Duodenal mucosa (tissue), 2 donors: ENCODE data around the gene PCSK7.
"Not testable (repeated sequence)": the region's sequence is repeated elsewhere in the genome, so short reads cannot be mapped to it uniquely, and the experiment has no call there.

Experiments
- H3K27ac ChIP-seq: one replicate; pipeline ENCODE4 v1.7.0; 2013; ENCODE audit warnings: low read depth, low read length
- H3K27me3 ChIP-seq, 2 donors: one replicate each; pipeline ENCODE4 v1.7.0; 2013; ENCODE audit warnings: low read length in 2 of 2, control low read depth in 1 of 2; ENCODE audit not compliant: insufficient read depth in 2 of 2, control insufficient read depth in 1 of 2
- H3K36me3 ChIP-seq, 2 donors: one replicate each; pipeline ENCODE4 v1.7.0; 2013; ENCODE audit warnings: low read length in 2 of 2, control low read depth in 1 of 2; ENCODE audit not compliant: insufficient read depth in 2 of 2, control insufficient read depth in 1 of 2
- H3K4me1 ChIP-seq, 2 donors: one replicate each; pipeline ENCODE4 v1.7.0; 2013; ENCODE audit warnings: low read length in 2 of 2, control low read depth in 1 of 2; ENCODE audit not compliant: insufficient read depth in 2 of 2, control insufficient read depth in 1 of 2
- H3K4me3 ChIP-seq, 2 donors: one replicate each; pipeline ENCODE4 v1.7.0; 2013; ENCODE audit warnings: low read length in 2 of 2, low read depth in 1 of 2
- H3K9ac ChIP-seq, 2 donors: one replicate each; pipeline ENCODE4 v1.7.0; 2013; ENCODE audit warnings: low read length in 2 of 2, low read depth in 1 of 2
- H3K9me3 ChIP-seq, 2 donors: one replicate each; pipeline ENCODE4 v1.7.0; 2013; ENCODE audit warnings: low read length in 2 of 2, control low read depth in 1 of 2; ENCODE audit not compliant: control insufficient read depth in 1 of 2

The PCSK7 gene

DNA sequence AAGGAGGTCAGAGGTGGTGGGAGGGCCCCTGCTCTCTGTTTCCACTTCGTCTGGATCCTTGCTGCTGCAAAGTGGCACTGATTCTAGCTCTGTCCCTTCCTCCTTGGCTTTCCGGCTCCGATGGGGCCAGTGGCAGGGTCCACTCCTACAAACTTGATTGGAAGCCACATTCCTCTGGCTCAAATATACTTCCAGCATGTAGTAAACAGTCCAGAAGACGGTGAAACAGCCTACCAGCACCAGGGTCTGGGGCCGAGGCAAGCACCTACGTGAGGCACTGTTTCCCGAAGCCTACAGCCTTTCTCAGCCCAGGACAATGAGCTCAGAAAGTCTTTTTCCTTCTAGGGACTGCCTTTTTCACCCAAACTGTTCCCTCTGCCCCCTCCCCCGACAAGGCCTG is 25.8 kb downstream of the PCSK7 start:
- H3K27ac ChIP-seq, H3K4me1 ChIP-seq, H3K27me3 ChIP-seq, H3K9ac ChIP-seq, H3K9me3 ChIP-seq, H3K4me3 ChIP-seq: not testable (repeated sequence)
- peaks cover 6 to 31% of the 10 kb centered on the region in 2 donors for H3K36me3 ChIP-seq

DNA sequence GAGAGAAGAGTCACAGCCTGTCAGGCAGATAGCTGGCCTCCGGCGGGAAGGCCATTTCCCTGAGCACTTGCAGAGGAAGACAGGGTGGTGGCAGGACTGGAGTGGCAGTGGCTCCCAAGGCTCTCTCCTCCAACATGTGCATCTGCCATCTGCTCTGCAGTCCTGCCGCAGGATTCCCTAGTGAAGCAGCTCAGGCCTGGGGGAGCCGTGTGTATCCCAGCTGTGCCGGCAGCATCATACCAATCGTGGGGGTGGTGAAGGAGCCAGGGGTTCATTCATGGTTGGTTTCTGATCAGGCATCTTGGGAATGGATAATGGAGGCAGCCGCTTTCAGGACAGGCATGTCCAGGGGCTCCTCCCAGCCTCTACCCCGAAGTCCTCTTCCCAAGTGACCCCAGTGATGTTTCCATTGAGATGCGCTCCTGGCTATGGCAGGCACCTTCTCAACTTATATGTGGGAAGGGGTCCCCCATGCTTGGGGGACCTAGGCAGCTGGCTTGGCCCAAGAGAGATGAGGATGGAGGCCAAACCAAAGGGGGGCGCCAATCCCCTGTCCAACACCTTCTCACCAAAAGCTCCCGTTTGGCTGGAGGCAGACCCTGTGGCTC is 26.6 kb downstream of the PCSK7 start:
- no peaks in the 10 kb centered on the region for H3K4me1 ChIP-seq
- no peak overlapping the region for H3K27ac ChIP-seq
- H3K9ac ChIP-seq: no peak overlapping the region
- H3K9me3 ChIP-seq: no peaks in the 10 kb centered on the region
- H3K36me3 ChIP-seq: peaks cover 6 to 31% of the 10 kb centered on the region in 2 donors
- H3K27me3 ChIP-seq: no peaks in the 10 kb centered on the region
- H3K4me3 ChIP-seq: no peak overlapping the region

DNA sequence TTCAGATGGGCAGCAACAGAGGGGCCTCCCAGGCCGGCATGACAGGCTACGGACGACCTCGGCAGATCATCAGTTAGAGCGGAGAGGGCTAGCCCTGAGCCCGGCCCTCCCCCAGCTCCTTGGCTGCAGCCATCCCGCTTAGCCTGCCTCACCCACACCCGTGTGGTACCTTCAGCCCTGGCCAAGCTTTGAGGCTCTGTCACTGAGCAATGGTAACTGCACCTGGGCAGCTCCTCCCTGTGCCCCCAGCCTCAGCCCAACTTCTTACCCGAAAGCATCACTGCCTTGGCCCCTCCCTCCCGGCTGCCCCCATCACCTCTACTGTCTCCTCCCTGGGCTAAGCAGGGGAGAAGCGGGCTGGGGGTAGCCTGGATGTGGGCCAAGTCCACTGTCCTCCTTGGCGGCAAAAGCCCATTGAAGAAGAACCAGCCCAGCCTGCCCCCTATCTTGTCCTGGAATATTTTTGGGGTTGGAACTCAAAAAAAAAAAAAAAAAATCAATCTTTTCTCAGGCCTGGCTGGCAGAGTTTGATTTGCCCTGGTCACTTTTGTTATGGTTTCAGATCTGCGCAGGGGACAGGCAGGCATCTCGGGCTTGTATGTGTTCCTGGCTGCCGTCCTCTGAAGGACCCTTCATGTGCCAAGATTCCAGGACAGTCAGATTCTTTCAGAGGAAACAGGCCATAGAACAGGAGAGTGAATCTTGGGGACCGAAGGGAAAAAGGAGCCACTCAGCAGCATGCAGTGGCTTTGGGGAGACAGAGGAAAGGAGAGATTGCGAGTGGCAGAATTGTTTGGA is 27.4 kb downstream of the PCSK7 start:
- H3K36me3 ChIP-seq: peaks cover 8 to 31% of the 10 kb centered on the region in 2 donors
- no peak overlapping the region for H3K4me3 ChIP-seq

DNA sequence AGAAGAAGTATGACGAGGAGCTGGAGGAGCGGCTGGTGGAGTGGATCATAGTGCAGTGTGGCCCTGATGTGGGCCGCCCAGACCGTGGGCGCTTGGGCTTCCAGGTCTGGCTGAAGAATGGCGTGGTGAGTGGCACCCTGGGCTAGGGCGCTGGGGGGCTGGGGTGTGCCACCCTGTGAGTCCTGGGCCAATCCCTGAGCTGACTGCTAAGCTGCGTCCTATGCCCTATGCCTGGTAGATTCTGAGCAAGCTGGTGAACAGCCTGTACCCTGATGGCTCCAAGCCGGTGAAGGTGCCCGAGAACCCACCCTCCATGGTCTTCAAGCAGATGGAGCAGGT is 28.8 kb downstream of the PCSK7 start:
- H3K27me3 ChIP-seq: no peaks in the 10 kb centered on the region
- H3K4me1 ChIP-seq: peaks cover 6% of the 10 kb centered on the region in 2 donors
- no peak overlapping the region for H3K27ac ChIP-seq
- H3K4me3 ChIP-seq: no peak overlapping the region
- no peak overlapping the region for H3K9ac ChIP-seq
- peaks cover 8 to 31% of the 10 kb centered on the region in 2 donors for H3K36me3 ChIP-seq
- no peaks in the 10 kb centered on the region for H3K9me3 ChIP-seq

More for the DNA sequence above, 27.4 kb downstream of the PCSK7 start:
- Histone ChIP-seq H3K27ac (no peak overlapping the region), H3K9ac (no peak overlapping the region), H3K4me1 (peaks cover 0 to under 1% of the 10 kb centered on the region in 2 donors), H3K27me3 (no peaks in the 10 kb centered on the region), H3K9me3 (no peaks in the 10 kb centered on the region)

DNA sequence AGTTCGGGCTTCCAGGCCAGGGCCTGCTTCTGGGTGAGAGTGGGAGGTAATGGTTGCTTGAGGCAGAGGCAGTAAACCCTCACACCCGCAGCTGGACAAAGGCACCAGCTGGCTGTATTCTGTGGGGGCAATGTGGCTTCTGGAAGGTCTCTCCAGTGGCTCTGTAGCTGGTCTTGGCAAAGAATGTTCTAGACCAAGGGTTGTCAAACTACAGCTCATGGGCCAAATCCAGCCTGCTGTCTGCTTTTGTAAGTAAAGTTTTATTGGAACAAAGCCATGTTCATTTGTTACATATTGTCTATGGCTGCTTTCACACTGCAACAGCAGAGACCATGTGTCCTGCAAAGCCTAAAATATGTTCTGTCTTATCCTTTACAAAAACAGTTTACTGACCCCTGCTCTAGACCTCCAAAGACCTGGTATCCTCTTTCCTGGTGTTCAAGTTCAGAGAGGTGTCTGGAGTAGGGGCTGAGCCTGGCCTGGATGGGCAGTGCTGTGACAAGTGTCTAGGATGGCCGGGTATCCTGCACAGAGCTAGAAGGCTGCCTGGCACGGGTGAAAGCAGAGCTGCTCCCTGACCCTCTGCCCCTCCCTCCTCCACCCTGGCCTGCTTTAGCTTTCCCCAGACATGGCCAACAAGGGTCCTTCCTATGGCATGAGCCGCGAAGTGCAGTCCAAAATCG is 29.3 kb downstream of the PCSK7 start:
- Histone ChIP-seq H3K27ac (peak overlapping the region; percentile 13), H3K9me3 (no peaks in the 10 kb centered on the region), H3K9ac (peak overlapping the region in 1 of 2 donors; percentile 61), H3K4me3 (peak overlapping the region in 1 of 2 donors; percentile 40), H3K4me1 (peaks cover 6 to 8% of the 10 kb centered on the region in 2 donors), H3K27me3 (no peaks in the 10 kb centered on the region), H3K36me3 (peaks cover 8 to 31% of the 10 kb centered on the region in 2 donors)

DNA sequence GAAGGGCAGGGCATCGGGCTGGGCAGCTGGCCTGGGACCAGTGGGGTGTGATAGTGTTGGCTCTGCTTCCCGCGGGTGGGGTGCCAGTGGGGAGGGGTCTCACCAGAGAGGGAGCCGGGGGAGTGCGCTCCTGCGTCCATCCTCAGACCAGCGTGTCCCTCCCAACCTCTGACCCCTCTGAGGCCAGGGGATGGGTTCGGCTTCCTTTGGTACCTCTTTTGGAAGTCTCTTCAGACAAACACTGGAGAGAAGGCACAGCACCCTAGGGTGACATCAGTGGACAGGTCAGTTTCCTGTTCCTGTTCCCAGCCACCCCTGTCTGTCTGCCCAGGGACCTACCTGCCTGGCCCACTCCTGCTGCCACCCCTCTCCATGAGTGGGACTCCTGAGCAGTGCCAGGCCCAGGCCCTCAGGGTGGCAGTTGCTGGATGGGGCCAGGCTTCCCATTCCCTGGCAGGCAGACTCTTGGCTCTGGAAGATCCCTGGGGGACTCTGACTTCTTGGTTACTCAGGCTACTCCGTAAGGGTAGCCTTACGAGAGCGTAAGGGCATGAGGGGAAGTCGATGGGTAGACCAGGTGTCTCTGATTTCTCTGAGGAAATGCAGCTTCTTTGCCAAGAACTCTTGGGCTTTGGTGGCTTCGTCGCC is 30.1 kb downstream of the PCSK7 start:
- peak overlapping the region in 1 of 2 donors; percentile 61 for H3K9ac ChIP-seq
- peaks cover 6 to 12% of the 10 kb centered on the region in 2 donors for H3K4me1 ChIP-seq
- no peaks in the 10 kb centered on the region for H3K27me3 ChIP-seq
- peak overlapping the region; percentile 40 for H3K4me3 ChIP-seq
- peak overlapping the region; percentile 13 for H3K27ac ChIP-seq
- H3K9me3 ChIP-seq: no peaks in the 10 kb centered on the region
- H3K36me3 ChIP-seq: peaks cover 8 to 31% of the 10 kb centered on the region in 2 donors

DNA sequence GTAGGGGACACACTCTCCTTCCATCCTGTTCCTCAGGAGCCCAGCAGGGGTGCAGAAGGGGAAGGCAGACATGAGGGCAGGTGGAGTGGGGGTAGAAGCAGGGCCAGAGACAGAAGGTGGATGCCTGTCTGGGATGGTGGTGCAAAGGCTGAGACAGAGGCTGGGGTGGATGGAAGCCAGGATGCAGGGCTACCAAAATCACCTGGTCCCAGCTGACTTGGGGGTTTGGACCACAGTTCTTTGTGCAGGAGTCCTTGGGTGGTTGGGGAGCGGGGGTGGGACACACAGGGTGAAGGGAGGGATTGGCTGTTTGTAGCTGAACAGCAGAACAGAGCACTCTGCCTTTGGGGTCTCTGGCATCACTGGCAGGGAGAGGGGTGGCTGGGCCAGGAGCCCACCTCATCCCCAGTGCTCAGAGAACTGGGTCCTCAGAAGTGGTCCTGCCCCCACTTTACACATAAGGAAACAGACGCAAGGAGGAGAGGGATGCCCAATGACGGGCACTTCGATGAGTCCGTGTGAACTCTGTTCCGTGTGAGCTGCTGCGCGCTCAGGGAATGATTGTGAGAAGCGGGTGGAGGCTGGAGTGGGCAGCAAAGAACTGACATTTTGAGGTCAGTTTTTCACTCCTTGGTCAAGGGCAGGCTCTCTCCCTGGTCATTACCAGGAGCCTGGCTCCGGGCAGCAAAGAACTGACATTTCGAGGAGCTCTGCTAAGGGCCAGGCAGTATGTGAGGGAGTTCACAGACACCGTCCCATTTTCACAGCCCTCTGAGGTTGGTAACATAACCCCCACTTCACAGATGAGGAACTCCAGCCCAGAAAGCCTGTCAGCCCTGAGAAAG is 30.8 kb downstream of the PCSK7 start:
- H3K36me3 ChIP-seq: peaks cover 8 to 32% of the 10 kb centered on the region in 2 donors
- peak overlapping the region; percentile 11 to 43 for H3K4me3 ChIP-seq
- peaks cover 6 to 12% of the 10 kb centered on the region in 2 donors for H3K4me1 ChIP-seq

DNA sequence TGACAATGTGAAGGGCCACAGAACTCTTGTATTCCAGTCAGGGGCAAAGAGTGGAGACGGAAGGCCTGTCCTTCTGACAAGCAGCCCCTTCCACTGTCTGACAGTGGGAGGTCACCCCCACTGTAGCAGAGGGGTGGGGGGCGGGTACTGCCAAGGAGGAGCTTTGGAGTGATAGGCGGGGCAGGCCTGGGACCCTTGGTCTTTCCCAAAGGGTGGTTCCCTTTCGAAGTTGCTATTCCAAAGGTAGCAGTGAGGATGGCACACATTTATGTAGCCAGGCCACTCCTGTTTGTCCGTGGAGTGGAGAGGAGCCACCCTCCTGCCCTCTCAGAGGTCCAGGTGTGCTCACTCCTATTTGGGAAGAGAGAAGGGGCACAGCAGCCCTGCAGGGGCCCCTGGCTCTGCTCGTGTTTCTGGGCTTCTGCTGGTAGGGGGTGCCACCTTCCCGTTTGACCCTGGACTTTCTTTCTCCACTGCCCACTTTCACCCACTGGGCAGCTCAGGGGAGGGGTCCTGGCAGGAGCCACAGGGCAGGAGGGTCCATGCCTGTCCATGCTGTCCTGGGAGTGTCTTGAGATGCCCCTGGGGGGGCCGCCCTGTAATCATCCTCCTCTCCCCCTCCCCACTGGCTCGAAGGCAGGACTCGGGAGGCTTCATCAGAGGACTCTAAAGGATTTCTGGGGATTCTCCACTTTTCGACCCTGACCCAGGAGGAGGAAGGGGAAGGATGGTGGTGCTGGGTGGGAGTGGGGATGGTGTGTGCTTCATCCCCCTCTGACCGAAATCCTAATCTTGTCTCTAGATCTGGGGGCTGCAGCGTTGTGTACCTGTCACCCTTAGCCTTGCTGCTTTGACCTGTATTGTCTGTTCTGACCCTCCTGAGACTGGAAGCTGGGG is 31.7 kb downstream of the PCSK7 start:
- peak overlapping the region; percentile 81 for H3K27ac ChIP-seq
- peaks cover 12 to 16% of the 10 kb centered on the region in 2 donors for H3K4me1 ChIP-seq
- no peaks in the 10 kb centered on the region for H3K9me3 ChIP-seq
- peaks cover 14 to 34% of the 10 kb centered on the region in 2 donors for H3K36me3 ChIP-seq
- peak overlapping the region; percentile 12 to 61 for H3K9ac ChIP-seq
- H3K27me3 ChIP-seq: no peaks in the 10 kb centered on the region
- peak overlapping the region; percentile 11 to 43 for H3K4me3 ChIP-seq

More for the DNA sequence above, 30.8 kb downstream of the PCSK7 start:
- H3K27ac ChIP-seq: peak overlapping the region; percentile 59
- H3K27me3 ChIP-seq: no peaks in the 10 kb centered on the region
- H3K9me3 ChIP-seq: no peaks in the 10 kb centered on the region
- H3K9ac ChIP-seq: peak overlapping the region; percentile 12 to 61
